ENCODE measurements around the gene SCPEP1. TPM values are rescaled to one million over a fixed set of nuclear protein-coding genes. Genes with fewer than 3 reads are reported as not detected.

The SCPEP1 gene
- total and polyA plus RNA-seq, 2 of the 13 experiments (the other 11 are each of a cell fraction or from before 2014, with no cell fraction given), result 24.3 to 27.3 TPM

- no peak for TF ChIP-seq ZNF350 (CRISPR knock-in tag; IDR thresholded peaks at IDR 0.05; ENCODE audit: borderline replicate concordance, low read depth)
- TF ChIP-seq, protein P1, sequence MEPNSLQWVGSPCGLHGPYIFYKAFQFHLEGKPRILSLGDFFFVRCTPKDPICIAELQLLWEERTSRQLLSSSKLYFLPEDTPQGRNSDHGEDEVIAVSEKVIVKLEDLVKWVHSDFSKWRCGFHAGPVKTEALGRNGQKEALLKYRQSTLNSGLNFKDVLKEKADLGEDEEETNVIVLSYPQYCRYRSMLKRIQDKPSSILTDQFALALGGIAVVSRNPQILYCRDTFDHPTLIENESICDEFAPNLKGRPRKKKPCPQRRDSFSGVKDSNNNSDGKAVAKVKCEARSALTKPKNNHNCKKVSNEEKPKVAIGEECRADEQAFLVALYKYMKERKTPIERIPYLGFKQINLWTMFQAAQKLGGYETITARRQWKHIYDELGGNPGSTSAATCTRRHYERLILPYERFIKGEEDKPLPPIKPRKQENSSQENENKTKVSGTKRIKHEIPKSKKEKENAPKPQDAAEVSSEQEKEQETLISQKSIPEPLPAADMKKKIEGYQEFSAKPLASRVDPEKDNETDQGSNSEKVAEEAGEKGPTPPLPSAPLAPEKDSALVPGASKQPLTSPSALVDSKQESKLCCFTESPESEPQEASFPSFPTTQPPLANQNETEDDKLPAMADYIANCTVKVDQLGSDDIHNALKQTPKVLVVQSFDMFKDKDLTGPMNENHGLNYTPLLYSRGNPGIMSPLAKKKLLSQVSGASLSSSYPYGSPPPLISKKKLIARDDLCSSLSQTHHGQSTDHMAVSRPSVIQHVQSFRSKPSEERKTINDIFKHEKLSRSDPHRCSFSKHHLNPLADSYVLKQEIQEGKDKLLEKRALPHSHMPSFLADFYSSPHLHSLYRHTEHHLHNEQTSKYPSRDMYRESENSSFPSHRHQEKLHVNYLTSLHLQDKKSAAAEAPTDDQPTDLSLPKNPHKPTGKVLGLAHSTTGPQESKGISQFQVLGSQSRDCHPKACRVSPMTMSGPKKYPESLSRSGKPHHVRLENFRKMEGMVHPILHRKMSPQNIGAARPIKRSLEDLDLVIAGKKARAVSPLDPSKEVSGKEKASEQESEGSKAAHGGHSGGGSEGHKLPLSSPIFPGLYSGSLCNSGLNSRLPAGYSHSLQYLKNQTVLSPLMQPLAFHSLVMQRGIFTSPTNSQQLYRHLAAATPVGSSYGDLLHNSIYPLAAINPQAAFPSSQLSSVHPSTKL (CRISPR knock-in tag; IDR thresholded peaks at IDR 0.05), result peak; percentile 60; the same call in 1 of the 2 replicates
- TF ChIP-seq ZNF891 (CRISPR knock-in tag; IDR thresholded peaks at IDR 0.05), result no peak
- no peak for TF ChIP-seq HIC2 (CRISPR knock-in tag; IDR thresholded peaks at IDR 0.05; ENCODE audit: low read depth)
- 0 out of 2 replicates have a peak, but pooled peaks have one; percentile 31 for TF ChIP-seq NR2C2 (CRISPR knock-in tag; IDR thresholded peaks at IDR 0.05; ENCODE audit: borderline replicate concordance)
- no peak for TF ChIP-seq ATRX (CRISPR knock-in tag; IDR thresholded peaks at IDR 0.05; ENCODE audit: borderline replicate concordance)
- no peak for TF ChIP-seq ZNF232 (CRISPR knock-in tag; IDR thresholded peaks at IDR 0.05; ENCODE audit: borderline replicate concordance)
- TF ChIP-seq AHR (CRISPR knock-in tag; IDR thresholded peaks at IDR 0.05), result no peak
- TF ChIP-seq ZNF552 (CRISPR knock-in tag; IDR thresholded peaks at IDR 0.05; ENCODE audit: borderline replicate concordance), result no peak
- 0 out of 2 replicates have a peak, but pooled peaks have one; percentile 20 for TF ChIP-seq CREM (IDR thresholded peaks at IDR 0.05)
- no peak for TF ChIP-seq CREM (CRISPR knock-in tag; IDR thresholded peaks at IDR 0.05)
- no peak for TF ChIP-seq NFIB (CRISPR knock-in tag; IDR thresholded peaks at IDR 0.05; ENCODE audit: borderline replicate concordance)
- TF ChIP-seq SRSF1 (optimal IDR thresholded peaks at IDR 0.05; ENCODE audit: low read depth, low read length), result no peak
- TF ChIP-seq CBX2 (IDR thresholded peaks at IDR 0.05; ENCODE audit: low read depth, low read length), result no peak
- TF ChIP-seq CBX2 (CRISPR knock-in tag; IDR thresholded peaks at IDR 0.05; ENCODE audit: low read depth), result no peak
- TF ChIP-seq, protein P2, sequence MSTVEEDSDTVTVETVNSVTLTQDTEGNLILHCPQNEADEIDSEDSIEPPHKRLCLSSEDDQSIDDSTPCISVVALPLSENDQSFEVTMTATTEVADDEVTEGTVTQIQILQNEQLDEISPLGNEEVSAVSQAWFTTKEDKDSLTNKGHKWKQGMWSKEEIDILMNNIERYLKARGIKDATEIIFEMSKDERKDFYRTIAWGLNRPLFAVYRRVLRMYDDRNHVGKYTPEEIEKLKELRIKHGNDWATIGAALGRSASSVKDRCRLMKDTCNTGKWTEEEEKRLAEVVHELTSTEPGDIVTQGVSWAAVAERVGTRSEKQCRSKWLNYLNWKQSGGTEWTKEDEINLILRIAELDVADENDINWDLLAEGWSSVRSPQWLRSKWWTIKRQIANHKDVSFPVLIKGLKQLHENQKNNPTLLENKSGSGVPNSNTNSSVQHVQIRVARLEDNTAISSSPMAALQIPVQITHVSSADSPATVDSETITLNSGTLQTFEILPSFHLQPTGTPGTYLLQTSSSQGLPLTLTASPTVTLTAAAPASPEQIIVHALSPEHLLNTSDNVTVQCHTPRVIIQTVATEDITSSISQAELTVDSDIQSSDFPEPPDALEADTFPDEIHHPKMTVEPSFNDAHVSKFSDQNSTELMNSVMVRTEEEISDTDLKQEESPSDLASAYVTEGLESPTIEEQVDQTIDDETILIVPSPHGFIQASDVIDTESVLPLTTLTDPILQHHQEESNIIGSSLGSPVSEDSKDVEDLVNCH (CRISPR knock-in tag; IDR thresholded peaks at IDR 0.05), result no peak
- TF ChIP-seq, protein P3, sequence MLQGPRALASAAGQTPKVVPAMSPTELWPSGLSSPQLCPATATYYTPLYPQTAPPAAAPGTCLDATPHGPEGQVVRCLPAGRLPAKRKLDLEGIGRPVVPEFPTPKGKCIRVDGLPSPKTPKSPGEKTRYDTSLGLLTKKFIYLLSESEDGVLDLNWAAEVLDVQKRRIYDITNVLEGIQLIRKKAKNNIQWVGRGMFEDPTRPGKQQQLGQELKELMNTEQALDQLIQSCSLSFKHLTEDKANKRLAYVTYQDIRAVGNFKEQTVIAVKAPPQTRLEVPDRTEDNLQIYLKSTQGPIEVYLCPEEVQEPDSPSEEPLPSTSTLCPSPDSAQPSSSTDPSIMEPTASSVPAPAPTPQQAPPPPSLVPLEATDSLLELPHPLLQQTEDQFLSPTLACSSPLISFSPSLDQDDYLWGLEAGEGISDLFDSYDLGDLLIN (CRISPR knock-in tag; IDR thresholded peaks at IDR 0.05; ENCODE audit: borderline replicate concordance), result no peak
- no peak for TF ChIP-seq ZNF549 (CRISPR knock-in tag; IDR thresholded peaks at IDR 0.05)
- TF ChIP-seq ZNF160 (CRISPR knock-in tag; IDR thresholded peaks at IDR 0.05), result 0 out of 2 replicates have a peak, but pooled peaks have one; percentile 36
- TF ChIP-seq, protein P4, sequence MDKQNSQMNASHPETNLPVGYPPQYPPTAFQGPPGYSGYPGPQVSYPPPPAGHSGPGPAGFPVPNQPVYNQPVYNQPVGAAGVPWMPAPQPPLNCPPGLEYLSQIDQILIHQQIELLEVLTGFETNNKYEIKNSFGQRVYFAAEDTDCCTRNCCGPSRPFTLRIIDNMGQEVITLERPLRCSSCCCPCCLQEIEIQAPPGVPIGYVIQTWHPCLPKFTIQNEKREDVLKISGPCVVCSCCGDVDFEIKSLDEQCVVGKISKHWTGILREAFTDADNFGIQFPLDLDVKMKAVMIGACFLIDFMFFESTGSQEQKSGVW (CRISPR knock-in tag; IDR thresholded peaks at IDR 0.05; ENCODE audit: borderline replicate concordance), result no peak
Measured at GRCh38 chr17:56976941-56977608, 856 bp upstream of the SCPEP1 start (continued).
